Heart right ventricle (tissue), 16 donors: ENCODE measurements around the gene RNF115. TPM values are rescaled to one million over a fixed set of nuclear protein-coding genes. Genes with fewer than 3 reads are reported as not detected.
"Not testable (repeated sequence)": the region's sequence is repeated elsewhere in the genome, so short reads cannot be mapped to it uniquely, and the experiment has no call there.

Source experiments
- ATAC-seq, 8 donors: fragments of 200-7000 bp; cut with Tn5 transposase; one replicate each; pipeline ENCODE4 v1.9.1; 2020; ENCODE audit warnings: mild to moderate bottlenecking in 8 of 8, moderate library complexity in 8 of 8, moderate number of reproducible peaks in 1 of 8
- DNase-seq, 2 donors: peaks; one replicate each; pipeline ENCODE4 v3.0.0-alpha.2; 2020
- H3K27ac ChIP-seq, 10 donors: fragments of 200-600 bp; sonication (generic) in 2 of 10; one replicate each; pipeline versions ENCODE4 v1.5.0 to v1.8.0; 2020 to 2022; ENCODE audit warnings: mild to moderate bottlenecking in 3 of 10
- H3K27me3 ChIP-seq, 7 donors: fragments of 200-600 bp; one replicate each; pipeline ENCODE4 v1.8.0; 2021 to 2022; ENCODE audit warnings: mild to moderate bottlenecking in 2 of 7
- H3K36me3 ChIP-seq, 9 donors: fragments of 200-600 bp; sonication (generic) in 1 of 9; one replicate each; pipeline versions ENCODE4 v1.5.0 to v1.8.0; 2020 to 2022; ENCODE audit warnings: mild to moderate bottlenecking in 2 of 9
- H3K4me1 ChIP-seq, 9 donors: fragments of 200-600 bp; sonication (generic) in 1 of 9; one replicate each; pipeline versions ENCODE4 v1.5.0 to v1.8.0; 2020 to 2022; ENCODE audit warnings: mild to moderate bottlenecking in 4 of 9
- H3K4me3 ChIP-seq, 10 donors: fragments of 200-600 bp; sonication (generic) in 2 of 10; one replicate each; pipeline versions ENCODE4 v1.5.0 to v1.8.0; 2020 to 2022; ENCODE audit warnings: mild to moderate bottlenecking in 7 of 10, moderate library complexity in 2 of 10
- H3K9me3 ChIP-seq, 11 donors: fragments of 200-600 bp in 10 of 11; sonication (generic) in 2 of 11; one replicate each; pipeline versions ENCODE4 v1.5.0 to v1.8.0; 2013 to 2022; ENCODE audit warnings: mild to moderate bottlenecking in 2 of 11, control low read depth in 1 of 11, moderate library complexity in 1 of 11
- WGBS, 2 donors: extraction: QIAGEN DNeasy Blood & Tissue Kit; methylation state at CpG; one replicate each; pipeline ENCODE4 v1.1.7; 2013; ENCODE audit warnings: inconsistent platforms in 1 of 2; 5-methylcytosine and 5-hydroxymethylcytosine counted together
- intact Hi-C, 10 donors: fragments of 100-400 bp; cut with DNase I; formaldehyde crosslinking; loops; one replicate each; pipeline versions ENCODE4 v1.11.1 to v1.14.2; 2022
- polyA plus RNA-seq, 2 donors: library from polyadenylated mRNA; stranded (reverse); fragments of 200-250 nt; gene quantifications; one replicate each; pipeline ENCODE4 v1.2.3, GENCODE V29; 2013
- total RNA-seq, 10 donors: library from RNA; stranded (reverse); fragmentation: NEBNext Ultra II Directional in 3 of 10; extraction: Animal tissue kit (Norgen Biotek cat#: 25700) in 3 of 10; gene quantifications; one replicate each; pipeline versions ENCODE4 v1.2.1 to v1.2.4, GENCODE V29; 2021 to 2023
- TF ChIP-seq, protein P1 (sequence below), 9 donors: fragments of 200-600 bp; sonication (generic) in 2 of 9; IDR thresholded peaks; one replicate each; pipeline versions ENCODE4 v1.5.0 to v1.8.0; 2021 to 2022; ENCODE audit warnings: antibody characterized with exemption in 9 of 9, mild to moderate bottlenecking in 5 of 9, moderate library complexity in 1 of 9
- donor health status: Arrhythmogenic right ventricular cardiomyopathy.
- donor health status: ischemic (EF 13 %, LVEDD 7.1; RV severe dilation, severe dysfunction).
- donor health status: healthy with polysubstance abuse.
- donor health status: DM: no; HTN: yes; CAD: no.
- donor health status: DM: no; HTN: no; CAD: no.
- donor health status: ischemic (EF 25% LVEDD 6.9; RV normal size, moderate dysfunction).
- donor health status: ischemic (EF 25% LVEDD 5.7; RV mildly dilated, moderate dysfunction).
- donor health status: healthy.
- donor health status: DM: yes; HTN: yes; CAD: no.
- donor health status: Ischemic cardiomyopathy.
- donor health status: ischemic (EF 35%, LVEDD 5.7; RV mildly dilated, moderate dysfunction).
- donor health status: nonischemic (EF 11% LVEDD 7.7; RV severe dilation, severe dysfunction).
- donor health status: DM: yes; HTN: yes; CAD: no.
- donor health status: PGD.
- donor health status: ischemic (EF 29% LVEDD 5.4; RV normal size, mild dysfunction).
- donor health status: nonischemic (EF 23%, LVEDD 6.1; RV moderate dilation, normal function).

RNF115 gene
- total and polyA plus RNA-seq, 12 donors = 12.8 to 99.0 (median 48.9) TPM

DNA sequence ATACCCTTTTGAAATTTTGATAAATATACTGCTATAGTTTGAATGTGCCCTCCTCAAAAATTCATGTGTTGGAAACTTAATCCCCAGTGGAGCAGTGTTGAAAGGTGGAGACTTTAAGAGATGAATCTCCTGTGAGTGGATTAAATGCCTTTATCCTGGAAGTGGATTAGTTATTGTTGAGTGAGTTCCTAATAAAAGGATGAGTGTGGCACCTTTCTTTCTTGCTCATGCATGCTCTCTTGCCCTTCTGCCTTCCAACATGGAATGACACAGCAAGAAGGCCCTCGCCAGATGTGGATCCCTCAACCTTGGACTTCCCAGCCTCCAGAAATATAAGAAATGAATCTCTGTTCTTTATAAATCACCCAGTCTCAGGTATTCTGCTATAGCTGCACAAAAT, 52.8 kb downstream of the RNF115 start:
- WGBS, 2 donors = 93 to 95% methylated on average over 1 of the region's 1 CpG
- no peak for DNase-seq
- H3K36me3 ChIP-seq = peaks cover 0 to 69% (median 14%) of the 10 kb centered on the region in 9 donors
- TF ChIP-seq, protein P1, sequence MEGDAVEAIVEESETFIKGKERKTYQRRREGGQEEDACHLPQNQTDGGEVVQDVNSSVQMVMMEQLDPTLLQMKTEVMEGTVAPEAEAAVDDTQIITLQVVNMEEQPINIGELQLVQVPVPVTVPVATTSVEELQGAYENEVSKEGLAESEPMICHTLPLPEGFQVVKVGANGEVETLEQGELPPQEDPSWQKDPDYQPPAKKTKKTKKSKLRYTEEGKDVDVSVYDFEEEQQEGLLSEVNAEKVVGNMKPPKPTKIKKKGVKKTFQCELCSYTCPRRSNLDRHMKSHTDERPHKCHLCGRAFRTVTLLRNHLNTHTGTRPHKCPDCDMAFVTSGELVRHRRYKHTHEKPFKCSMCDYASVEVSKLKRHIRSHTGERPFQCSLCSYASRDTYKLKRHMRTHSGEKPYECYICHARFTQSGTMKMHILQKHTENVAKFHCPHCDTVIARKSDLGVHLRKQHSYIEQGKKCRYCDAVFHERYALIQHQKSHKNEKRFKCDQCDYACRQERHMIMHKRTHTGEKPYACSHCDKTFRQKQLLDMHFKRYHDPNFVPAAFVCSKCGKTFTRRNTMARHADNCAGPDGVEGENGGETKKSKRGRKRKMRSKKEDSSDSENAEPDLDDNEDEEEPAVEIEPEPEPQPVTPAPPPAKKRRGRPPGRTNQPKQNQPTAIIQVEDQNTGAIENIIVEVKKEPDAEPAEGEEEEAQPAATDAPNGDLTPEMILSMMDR (IDR thresholded peaks at IDR 0.05) = no peak
- H3K4me1 ChIP-seq = peaks cover 0 to 7% (median 0%) of the 10 kb centered on the region in 9 donors
- peak overlapping the region in 1 of 10 donors; percentile 4 for H3K27ac ChIP-seq
- no peak for ATAC-seq
- no peak overlapping the region for H3K4me3 ChIP-seq
- intact Hi-C loops = no loop called here
- H3K9me3 ChIP-seq = no peaks in the 10 kb centered on the region
- no peaks in the 10 kb centered on the region for H3K27me3 ChIP-seq

DNA sequence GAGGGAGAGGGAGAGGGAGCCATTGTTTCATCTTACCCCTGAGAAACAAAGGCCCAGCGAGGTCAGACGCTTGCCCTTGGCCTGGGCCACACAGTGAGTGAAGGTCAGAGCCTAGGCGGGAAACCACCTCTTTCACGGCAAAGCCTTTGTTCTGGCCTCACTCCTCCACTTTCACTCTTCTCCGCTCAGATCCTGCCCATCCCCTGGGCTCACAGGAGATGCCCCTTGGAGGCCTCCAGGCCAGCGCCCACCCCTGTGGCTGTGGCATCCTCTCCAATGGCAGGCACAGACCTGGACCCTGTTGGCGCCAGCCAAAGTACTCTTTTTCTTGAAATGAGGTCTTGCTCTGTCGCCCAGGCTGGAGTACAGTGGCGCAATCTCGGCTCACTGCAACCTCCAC, 55.9 kb downstream of the RNF115 start:
- intact Hi-C loops, H3K27me3 ChIP-seq, H3K9me3 ChIP-seq, H3K27ac ChIP-seq, H3K4me3 ChIP-seq, DNase-seq: not testable (repeated sequence)
- peak in 4 of 8 donors; percentile 19 to 79 (median 50) for ATAC-seq
- Histone ChIP-seq H3K4me1 (peaks cover 0 to 13% (median 5%) of the 10 kb centered on the region in 9 donors), H3K36me3 (peaks cover 0 to 68% (median 14%) of the 10 kb centered on the region in 9 donors)
- WGBS, 2 donors = 96 to 97% methylated on average over 9 to 10 of the region's 10 CpGs

DNA sequence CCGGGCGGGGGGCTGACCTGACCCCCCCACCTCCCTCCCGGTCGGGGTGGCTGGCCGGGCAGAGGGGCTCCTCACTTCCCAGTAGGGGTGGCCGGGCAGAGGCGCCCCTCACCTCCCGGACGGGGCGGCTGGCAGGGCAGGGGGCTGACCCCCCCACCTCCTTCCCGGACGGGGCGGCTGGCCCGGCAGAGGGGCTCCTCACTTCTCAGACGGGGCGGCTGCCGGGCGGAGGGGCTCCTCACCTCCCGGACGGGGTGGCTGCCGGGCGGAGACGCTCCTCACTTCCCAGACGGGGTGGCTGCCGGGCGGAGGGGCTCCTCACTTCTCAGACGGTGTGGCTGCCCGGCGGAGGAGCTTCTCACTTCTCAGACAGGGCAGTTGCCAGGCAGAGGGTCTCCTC, 57.0 kb downstream of the RNF115 start:
- H3K27me3 ChIP-seq, intact Hi-C loops, H3K4me3 ChIP-seq, H3K9me3 ChIP-seq, DNase-seq, ATAC-seq, H3K27ac ChIP-seq: not testable (repeated sequence)
- WGBS, 2 donors = 97% methylated on average over 22 to 29 of the region's 29 CpGs
- Histone ChIP-seq H3K36me3 (peaks cover 0 to 70% (median 16%) of the 10 kb centered on the region in 9 donors), H3K4me1 (peaks cover 0 to 13% (median 5%) of the 10 kb centered on the region in 9 donors)

DNA sequence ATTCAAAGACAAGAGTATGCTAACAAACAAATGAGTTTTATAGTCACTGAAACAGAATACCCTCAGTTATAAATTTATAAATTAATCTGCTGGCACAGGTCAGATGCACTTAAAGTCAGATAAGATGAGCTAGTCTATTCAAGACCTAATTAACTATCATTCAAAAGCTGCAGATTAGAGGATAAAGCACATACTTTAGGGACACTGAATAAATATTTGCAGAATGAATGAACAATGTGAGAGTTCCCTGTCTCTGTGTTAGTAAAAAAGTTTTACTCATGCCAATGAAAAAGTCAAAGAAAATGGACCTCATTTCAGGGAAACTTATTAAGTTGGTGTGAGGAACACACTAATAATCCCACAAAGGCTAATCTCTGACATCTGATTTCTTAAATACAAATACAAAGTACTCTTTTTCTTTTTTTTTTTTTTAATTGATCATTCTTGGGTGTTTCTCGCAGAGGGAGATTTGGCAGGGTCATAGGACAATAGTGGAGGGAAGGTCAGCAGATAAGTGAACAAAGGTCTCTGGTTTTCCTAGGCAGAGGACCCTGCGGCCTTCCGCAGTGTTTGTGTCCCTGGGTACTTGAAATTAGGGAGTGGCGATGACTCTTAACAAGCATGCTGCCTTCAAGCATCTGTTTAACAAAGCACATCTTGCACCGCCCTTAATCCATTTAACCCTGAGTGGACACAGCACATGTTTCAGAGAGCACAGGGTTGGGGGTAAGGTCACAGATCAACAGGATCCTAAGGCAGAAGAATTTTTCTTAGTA, 58.1 kb downstream of the RNF115 start:
- ATAC-seq, H3K27me3 ChIP-seq, DNase-seq, H3K4me3 ChIP-seq, intact Hi-C loops: not testable (repeated sequence)
- Histone ChIP-seq H3K9me3 (peaks cover 0 to 12% (median 0%) of the 10 kb centered on the region in 11 donors), H3K27ac (peak overlapping the region in 4 of 10 donors; percentile 16 to 42 (median 22)), H3K36me3 (peaks cover 0 to 70% (median 18%) of the 10 kb centered on the region in 9 donors), H3K4me1 (peaks cover 0 to 13% (median 5%) of the 10 kb centered on the region in 9 donors)
- 50 to 73% methylated on average over 4 to 5 of the region's 5 CpGs for whole genome bisulfite sequencing, 2 donors

DNA sequence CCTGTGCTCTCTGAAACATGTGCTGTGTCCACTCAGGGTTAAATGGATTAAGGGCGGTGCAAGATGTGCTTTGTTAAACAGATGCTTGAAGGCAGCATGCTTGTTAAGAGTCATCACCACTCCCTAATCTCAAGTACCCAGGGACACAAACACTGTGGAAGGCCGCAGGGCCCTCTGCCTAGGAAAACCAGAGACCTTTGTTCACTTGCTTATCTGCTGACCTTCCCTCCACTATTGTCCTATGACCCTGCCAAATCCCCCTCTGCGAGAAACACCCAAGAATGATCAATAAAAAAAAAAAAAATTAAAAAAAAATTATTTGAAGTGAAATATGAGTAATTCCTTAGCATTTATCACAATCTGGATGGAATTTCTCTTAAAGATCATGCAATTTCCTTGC, 58.8 kb downstream of the RNF115 start:
- intact Hi-C loops, H3K4me3 ChIP-seq, ATAC-seq, DNase-seq, H3K27me3 ChIP-seq: not testable (repeated sequence)
- H3K27ac ChIP-seq = peak overlapping the region in 4 of 10 donors; percentile 16 to 42 (median 22)
- WGBS, 2 donors = 56 to 63% methylated on average over 2 of the region's 3 CpGs
- peaks cover 0 to 15% (median 0%) of the 10 kb centered on the region in 11 donors for H3K9me3 ChIP-seq
- peaks cover 0 to 70% (median 13%) of the 10 kb centered on the region in 9 donors for H3K36me3 ChIP-seq
- H3K4me1 ChIP-seq = peaks cover 0 to 13% (median 5%) of the 10 kb centered on the region in 9 donors

DNA sequence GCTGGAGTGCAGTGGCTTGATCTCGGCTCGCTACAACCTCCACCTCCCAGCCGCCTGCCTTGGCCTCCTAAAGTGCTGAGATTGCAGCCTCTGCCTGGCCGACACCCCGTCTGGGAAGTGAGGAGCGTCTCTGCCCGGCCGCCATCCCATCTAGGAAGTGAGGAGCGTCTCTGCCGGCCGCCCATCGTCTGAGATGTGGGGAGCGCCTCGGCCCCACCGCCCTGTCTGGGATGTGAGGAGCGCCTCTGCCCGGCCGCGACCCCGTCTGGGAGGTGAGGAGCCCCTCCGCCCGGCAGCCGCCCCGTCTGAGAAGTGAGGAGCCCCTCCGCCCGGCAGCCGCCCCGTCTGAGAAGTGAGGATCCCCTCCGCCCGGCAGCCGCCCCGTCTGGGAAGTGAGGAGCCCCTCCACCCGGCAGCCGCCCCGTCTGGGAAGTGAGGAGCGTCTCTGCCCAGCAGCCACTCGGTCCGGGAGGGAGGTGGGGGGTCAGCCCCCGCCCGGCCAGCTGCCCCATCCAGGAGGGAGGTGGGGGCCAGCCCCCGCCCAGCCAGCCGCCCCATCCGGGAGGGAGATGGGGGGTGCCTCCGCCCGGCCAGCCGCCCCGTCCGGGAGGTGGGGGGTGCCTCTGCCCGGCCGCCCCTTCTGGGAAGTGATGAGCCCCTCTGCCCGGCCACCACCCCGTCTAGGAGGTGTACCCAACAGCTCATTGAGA, 59.5 kb downstream of the RNF115 start:
- intact Hi-C loops, H3K27me3 ChIP-seq, H3K4me3 ChIP-seq, DNase-seq, H3K27ac ChIP-seq, ATAC-seq: not testable (repeated sequence)
- WGBS, 2 donors = 96% methylated on average over 52 of the region's 52 CpGs
- Histone ChIP-seq H3K36me3 (peaks cover 0 to 64% (median 13%) of the 10 kb centered on the region in 9 donors), H3K9me3 (peaks cover 0 to 15% (median 0%) of the 10 kb centered on the region in 11 donors), H3K4me1 (peaks cover 0 to 20% (median 10%) of the 10 kb centered on the region in 9 donors)

DNA sequence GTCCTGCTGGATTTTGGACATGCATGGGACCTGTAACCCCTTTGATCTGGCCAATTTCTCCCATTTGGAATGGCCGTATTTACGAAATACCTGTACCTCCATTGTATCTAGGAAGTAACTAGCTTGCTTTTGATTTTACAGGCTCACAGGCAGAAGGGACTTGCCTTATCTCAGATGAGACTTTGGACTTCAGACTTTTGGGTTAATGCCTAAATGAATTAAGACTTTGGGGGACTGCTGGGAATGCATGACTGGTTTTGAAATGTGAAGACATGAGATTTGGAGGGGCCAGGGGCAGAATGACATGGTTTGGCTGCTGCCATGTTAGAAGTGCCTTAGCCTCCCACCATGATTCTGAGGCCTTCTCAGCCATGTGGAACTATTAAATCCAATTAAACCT, 61.9 kb downstream of the RNF115 start:
- 98 to 100% methylated on average over 2 of the region's 2 CpGs for WGBS, 2 donors

DNA sequence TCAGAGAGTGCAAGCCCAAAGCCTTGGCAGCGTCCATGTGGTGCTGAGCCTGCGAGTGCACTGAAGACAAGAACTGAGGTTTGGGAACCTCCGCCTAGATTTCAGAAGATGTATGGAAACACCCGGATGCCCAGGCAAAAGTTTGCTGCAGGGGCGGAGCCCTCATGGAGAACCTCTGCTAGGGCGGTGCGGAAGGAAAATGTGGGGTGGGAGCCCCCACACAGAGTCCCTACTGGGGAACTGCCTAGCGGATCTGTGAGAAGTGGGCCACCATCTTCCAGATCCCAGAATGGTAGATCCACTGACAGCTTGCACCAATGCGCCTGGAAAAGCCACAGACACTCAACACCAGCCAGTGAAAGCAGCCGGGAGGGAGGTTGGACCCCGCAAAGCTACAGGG, 62.4 kb downstream of the RNF115 start:
- H3K27me3 ChIP-seq, ATAC-seq, H3K27ac ChIP-seq, intact Hi-C loops, H3K4me3 ChIP-seq, DNase-seq: not testable (repeated sequence)
- Histone ChIP-seq H3K4me1 (peaks cover 0 to 42% (median 14%) of the 10 kb centered on the region in 9 donors), H3K36me3 (peaks cover 0 to 72% (median 20%) of the 10 kb centered on the region in 9 donors), H3K9me3 (peaks cover 0 to 15% (median 0%) of the 10 kb centered on the region in 11 donors)
- WGBS, 2 donors = 98% methylated on average over 11 of the region's 11 CpGs

More for the DNA sequence above, 61.9 kb downstream of the RNF115 start:
- intact Hi-C loops, ATAC-seq, H3K27me3 ChIP-seq, H3K27ac ChIP-seq, DNase-seq, H3K4me3 ChIP-seq: not testable (repeated sequence)
- Histone ChIP-seq H3K36me3 (peaks cover 0 to 71% (median 20%) of the 10 kb centered on the region in 9 donors), H3K9me3 (peaks cover 0 to 15% (median 0%) of the 10 kb centered on the region in 11 donors), H3K4me1 (peaks cover 0 to 42% (median 14%) of the 10 kb centered on the region in 9 donors)

DNA sequence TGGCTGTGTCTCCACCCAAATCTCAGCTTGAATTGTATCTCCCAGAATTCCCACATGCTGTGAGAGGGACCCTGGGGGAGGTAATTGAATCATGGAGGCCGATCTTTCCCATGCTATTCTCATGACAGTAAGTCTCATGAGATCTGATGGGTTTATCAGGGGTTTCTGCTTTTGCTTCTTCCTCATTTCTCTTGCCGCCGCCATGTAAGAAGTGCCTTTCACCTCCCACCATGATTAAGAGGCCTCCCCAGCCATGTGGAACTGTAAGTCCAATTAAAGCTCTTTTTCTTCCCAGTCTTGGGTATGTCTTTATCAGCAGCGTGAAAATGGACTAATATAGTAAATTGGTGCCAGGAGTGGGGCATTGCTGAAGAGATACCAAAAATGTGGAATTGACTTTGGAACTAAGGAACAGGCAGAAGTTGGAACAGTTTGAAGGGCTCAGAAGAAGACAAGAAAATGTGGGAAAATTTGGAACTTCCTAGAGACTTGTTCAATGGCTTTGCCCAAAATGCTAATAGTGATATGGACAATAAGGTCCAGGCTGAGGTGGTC, 63.4 kb downstream of the RNF115 start:
- 98 to 99% methylated on average over 4 of the region's 4 CpGs for WGBS, 2 donors
- Histone ChIP-seq H3K9me3 (peaks cover 0 to 15% (median 0%) of the 10 kb centered on the region in 11 donors), H3K36me3 (peaks cover 0 to 82% (median 20%) of the 10 kb centered on the region in 9 donors), H3K4me1 (peaks cover 0 to 37% (median 11%) of the 10 kb centered on the region in 9 donors)
- intact Hi-C loops, H3K4me3 ChIP-seq, H3K27ac ChIP-seq, H3K27me3 ChIP-seq, DNase-seq, ATAC-seq: not testable (repeated sequence)
